Astrocyte of the cerebellum (primary cell): ENCODE measurements around the gene SLC44A3.

Source experiments
- DNase-seq: peaks from one replicate; pipeline ENCODE4 v3.0.0-alpha.2; 2011; ENCODE audit warnings: low read depth
- H3K4me3 ChIP-seq: 2 replicates; pipeline ENCODE4 v1.5.1; 2011; ENCODE audit warnings: mild to moderate bottlenecking, low read depth, low read length, moderate library complexity
- CTCF ChIP-seq: IDR thresholded peaks from 2 replicates; pipeline ENCODE4 v1.5.1; 2012; ENCODE audit warnings: low read length, low read depth, moderate library complexity, mild to moderate bottlenecking; ENCODE audit errors: missing control alignments
- in situ Hi-C: cut with HindIII; loops from 2 replicates; pipeline ENCODE4 v1.10.0; 2017; ENCODE audit warnings: low sequenced_read_pairs

Gene SLC44A3

DNA sequence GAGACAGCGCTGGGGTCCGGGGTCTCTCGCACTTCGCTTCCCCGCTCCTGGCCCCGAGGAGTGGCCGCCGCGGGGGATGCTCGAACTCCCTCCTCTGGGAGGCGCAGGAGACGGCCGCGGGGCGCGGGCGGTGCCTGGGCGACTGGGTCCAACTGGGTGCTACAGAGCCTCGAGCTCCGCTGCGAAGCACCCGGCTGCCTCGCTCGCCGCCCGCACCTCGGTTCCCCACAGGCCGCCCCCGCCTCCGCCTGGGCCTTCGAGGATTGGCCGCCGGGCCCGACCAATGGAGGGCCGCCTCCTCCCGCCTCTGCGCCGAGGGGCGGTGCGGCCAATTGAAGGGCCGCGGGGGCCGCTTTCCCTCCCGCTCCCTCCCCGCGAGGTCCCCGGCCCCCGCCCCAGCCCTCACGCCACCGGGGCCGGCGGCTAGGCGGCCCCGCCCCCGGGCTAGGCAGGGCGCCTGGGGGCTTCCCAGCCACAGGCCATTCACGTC, 106.8 kb downstream of the SLC44A3 start, which contains the start of gene CNN3:
Gene CNN3 (minus strand): TSS at position 196 of the 490 bp plus-strand sequence. CDS start 216 bp downstream, outside the sequence.
- DNase-seq = peak; percentile 79

GRCh38 chr1:94927405-94928175, 107.4 kb downstream of the SLC44A3 start:
- DNase-seq = peak; percentile 39
- in situ Hi-C loops = no loop called here
- no peak for TF ChIP-seq CTCF
- H3K4me3 ChIP-seq = peak overlapping the region; percentile 96

More for the DNA sequence above, 106.8 kb downstream of the SLC44A3 start, which contains the start of gene CNN3:
- in situ Hi-C loops = no loop called here
- H3K4me3 ChIP-seq = peak within 1 kb of the TSS; percentile 96
- TF ChIP-seq CTCF = no peak

- no peak for TF ChIP-seq CTCF
- in situ Hi-C loops = no loop called here
- DNase-seq = no peak
- H3K4me3 ChIP-seq = peak overlapping the region; percentile 96
Observed at GRCh38 chr1:94928293-94928939, 108.3 kb downstream of the SLC44A3 start.

GRCh38 chr1:94929351-94930217, 109.4 kb downstream of the SLC44A3 start:
- peak overlapping the region; percentile 96 for H3K4me3 ChIP-seq
- no peak for DNase-seq
- no peak for TF ChIP-seq CTCF
- in situ Hi-C loops = no loop called here

DNA sequence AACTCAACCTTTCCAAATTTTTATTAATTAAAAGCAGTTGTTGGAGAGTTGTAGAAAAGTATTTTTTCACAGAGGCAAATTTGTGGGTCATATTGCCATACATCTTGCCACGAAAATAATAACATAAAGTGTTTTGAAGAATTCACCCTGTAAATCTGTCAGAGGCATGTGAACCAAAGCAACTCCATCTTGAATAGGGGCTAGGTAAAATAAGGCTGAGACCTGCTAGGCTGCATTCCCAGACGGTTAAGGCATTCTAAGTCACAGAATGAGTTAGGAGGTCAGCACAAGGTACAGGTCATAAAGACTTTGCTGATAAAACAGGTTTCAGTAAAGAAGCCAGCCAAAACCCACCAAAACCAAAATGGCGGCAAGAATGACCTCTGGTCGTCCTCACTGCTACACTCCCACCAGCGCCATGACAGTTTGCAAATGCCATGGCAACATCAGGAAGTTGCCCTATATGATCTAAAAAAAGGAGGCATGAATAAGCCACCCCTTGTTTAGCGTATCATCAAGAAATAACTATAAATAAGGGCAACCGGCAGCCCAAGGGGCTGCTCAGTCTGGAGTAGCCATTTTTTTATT, 111.2 kb downstream of the SLC44A3 start:
- TF ChIP-seq CTCF = no peak
- H3K4me3 ChIP-seq = no peak overlapping the region
- no peak for DNase-seq
- in situ Hi-C loops = no loop called here

DNA sequence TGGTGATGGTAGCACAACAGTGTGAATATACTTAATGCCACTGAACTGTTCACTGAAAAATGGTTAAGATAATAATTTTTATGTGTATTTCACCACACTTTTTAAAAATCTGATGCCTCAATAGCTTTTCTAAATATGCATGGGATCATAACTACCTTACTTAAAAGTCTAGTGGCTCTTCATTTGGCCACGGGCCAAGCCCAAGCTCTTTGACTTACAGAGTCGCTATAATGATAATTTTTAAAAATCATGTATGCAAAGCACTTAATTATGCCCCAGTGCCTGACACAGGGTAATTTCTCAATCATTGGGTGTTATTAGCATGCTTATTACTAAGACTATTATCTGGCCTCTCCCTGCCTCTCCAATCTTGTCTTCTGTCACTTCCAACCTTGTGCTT, 114.4 kb downstream of the SLC44A3 start:
- in situ Hi-C loops = no loop called here
- H3K4me3 ChIP-seq = no peak overlapping the region
- no peak for TF ChIP-seq CTCF
- no peak for DNase-seq
